T-helper 1 cell (primary cell): ENCODE measurements around the gene ERBB2.
A peak's percentile ranks its signal among the peaks of the same experiment; 100 is the strongest.

Source experiments
- DNase-seq, 5 donors: peaks; one replicate each; pipeline ENCODE4 v3.0.0-alpha.2; 2012 to 2020
- total RNA-seq, 4 donors: gene quantifications; one replicate each; lab custom pipeline; 2026; lab: John Stamatoyannopoulos, UW

The ERBB2 gene
- 2.6 to 6.9 (median 4.8) reads per million in 4 donors for total RNA-seq

DNA sequence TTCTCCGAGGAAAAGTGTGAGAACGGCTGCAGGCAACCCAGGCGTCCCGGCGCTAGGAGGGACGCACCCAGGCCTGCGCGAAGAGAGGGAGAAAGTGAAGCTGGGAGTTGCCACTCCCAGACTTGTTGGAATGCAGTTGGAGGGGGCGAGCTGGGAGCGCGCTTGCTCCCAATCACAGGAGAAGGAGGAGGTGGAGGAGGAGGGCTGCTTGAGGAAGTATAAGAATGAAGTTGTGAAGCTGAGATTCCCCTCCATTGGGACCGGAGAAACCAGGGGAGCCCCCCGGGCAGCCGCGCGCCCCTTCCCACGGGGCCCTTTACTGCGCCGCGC lies at the start of gene ERBB2:
Gene ERBB2 (plus strand): TSS at position 247 of the 330 bp plus-strand sequence. CDS start 175 bp downstream, outside the sequence.
- DNase-seq = no peak

DNA sequence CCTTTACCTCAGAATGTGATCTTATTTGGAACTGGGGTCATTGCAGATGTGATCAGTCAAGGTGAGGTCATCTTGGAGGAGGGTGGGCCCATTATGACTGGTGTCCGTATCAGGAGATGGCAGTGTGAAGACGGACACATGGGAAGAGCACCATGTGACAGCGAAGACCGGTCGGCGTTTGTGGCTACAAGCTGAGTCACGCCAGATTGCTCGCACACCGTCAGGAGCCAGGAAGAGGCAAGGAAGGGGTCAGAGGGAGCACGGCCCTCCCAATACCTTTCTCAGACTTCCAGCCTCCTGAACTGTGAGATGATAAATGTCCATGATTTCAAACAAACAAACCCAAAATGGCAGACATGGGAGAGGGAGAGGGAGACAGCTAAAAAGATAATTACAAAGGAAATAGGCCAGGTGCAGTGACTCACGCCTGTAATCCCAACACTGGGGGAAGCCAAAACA lies 49.7 kb upstream of the ERBB2 start:
- DNase-seq = no peak

DNA sequence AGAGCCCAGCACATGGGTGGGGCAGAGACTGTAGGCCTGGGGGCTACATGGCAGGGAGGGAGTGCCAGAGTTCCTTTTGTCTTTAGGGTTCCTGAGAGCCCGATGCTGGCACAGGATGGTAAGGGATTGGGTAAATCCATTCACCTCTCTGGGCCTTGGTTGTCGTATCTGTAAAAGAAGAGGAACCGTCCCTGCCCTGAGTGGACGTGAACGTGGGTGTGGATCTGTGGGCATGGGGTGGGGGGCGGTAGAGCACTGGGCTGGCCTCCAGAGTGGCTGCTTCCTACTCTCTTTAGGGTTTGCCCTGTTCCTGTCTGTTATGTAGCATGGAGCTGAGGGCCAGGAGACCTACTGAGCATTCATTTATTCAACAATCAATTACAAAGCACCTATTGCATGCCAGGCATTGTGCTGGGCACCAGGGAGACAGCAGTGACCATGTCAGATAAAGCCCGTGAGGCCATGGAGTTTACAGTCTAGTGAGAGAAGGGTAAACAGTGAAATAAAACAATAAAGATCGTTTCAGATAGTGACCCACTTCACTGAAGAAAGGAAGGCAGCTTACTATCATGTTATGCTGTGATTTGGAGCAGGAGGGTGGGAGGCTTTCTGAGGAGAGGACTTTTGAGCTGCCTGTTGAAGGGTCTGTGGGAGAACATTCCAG lies 47.8 kb upstream of the ERBB2 start:
- DNase-seq = no peak

DNA sequence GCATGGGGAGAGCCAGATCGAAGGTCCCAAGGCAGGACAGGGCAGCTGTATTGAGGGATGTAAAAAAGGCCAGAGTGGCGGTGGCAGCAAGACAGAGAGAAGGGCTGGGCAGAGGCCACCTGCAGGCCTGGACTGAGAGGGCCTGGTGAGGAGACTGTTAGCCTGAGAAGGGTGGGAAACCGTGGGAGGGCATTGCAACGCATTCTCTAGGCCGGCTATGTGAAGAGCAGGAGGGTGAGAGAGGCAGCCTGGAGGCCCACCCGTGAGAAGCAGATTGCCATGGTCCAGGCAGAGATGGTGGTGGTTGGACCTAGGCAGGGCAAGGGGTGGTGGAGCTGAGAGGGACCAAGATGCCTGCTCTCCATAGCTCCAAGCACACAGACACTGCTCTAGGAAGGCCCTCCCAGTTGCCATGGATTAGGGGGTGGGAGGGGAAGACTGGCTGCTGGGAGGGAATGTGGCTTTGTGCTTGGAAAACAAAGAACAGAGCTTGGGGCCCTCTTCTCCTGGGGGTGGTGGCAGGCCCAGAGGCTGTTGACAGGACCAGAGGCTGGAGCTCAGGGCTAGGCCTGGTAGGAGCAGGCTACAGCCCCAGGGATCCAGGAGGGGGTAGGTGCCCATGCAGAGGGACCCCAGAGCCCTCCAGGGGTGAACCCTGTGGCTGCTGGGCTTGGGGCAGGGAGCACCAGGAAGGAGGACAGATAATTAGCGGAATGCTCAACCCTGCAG lies 47.1 kb upstream of the ERBB2 start:
- DNase-seq = no peak

DNA sequence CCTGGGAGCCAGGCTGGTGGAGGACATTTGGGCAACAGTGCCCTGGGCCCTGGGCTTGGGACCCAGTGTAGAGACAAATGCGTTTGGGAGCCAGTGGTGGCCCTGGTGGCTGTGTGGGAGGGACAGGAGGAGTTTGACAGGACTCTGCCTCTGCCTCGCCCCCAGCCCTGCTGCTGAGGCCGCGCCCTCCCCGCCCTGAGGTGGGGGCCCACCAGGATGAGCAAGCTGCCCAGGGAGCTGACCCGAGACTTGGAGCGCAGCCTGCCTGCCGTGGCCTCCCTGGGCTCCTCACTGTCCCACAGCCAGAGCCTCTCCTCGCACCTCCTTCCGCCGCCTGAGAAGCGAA lies 46.6 kb upstream of the ERBB2 start:
- DNase-seq = no peak

DNA sequence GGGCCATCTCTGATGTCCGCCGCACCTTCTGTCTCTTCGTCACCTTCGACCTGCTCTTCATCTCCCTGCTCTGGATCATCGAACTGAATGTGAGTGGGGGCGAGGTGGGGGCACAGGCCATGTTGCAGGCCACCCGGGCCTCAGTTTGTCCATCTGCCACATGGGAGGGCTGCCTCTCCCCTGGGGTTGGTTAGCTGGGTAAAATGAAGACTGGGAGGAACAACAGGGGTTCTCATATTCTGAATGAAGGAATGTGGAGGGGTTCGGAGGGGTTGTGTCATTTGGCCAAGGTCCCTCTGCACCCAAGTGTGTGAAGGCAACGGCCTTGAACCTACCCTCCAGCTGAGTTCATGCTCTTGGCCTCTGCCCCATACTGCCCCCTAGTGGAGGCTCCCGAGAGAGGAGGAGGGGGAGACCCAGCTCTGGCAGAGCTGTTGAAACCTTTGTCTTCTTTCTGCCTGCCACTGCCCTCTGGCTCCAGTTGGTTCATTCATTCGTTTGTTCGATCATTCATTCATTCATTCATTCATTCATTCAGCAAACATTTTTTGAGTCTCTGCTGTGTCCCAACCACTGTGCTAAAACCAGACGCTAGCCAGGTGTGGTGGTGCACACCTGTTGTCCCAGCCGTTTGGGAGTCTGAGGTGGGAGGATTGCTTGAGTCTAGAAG lies 46.1 kb upstream of the ERBB2 start:
- peak; percentile 51 to 80 (median 67) for DNase-seq

DNA sequence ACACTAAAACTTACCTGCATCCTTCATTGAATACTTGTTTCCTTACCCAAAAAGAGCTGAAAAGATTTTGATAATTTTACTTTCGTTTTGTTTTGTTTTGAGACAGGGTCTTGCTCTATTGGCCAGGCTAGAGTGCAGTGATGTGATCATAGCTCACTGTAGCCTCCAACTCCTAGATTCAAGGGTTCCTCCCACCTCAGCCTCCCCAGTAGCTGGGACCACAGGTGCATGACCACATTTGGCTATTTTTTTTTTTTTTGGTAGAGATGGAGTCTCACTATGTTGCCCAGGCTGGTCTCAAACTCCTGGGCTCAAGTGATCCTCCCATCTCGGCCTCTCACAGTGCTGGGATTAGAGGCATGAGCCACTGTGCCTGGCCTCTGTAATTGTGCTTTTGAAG lies 44.8 kb upstream of the ERBB2 start:
- DNase-seq = no peak

DNA sequence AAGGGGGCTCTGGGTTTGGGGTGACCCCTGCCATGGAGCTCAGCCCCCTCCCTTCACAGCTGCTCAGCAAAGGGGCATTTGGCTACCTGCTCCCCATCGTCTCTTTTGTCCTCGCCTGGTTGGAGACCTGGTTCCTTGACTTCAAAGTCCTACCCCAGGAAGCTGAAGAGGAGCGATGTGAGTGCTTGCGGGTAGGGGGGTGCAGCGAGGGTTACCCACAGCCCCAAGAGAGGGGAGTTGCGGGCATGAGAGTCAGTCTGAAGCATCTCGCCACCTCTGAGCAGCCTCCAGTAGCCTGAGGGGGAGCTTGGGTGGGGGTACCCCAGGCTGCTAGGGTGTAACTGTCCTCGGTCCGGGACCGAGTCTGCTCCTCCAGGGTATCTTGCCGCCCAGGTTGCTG lies 41.5 kb upstream of the ERBB2 start:
- no peak for DNase-seq

DNA sequence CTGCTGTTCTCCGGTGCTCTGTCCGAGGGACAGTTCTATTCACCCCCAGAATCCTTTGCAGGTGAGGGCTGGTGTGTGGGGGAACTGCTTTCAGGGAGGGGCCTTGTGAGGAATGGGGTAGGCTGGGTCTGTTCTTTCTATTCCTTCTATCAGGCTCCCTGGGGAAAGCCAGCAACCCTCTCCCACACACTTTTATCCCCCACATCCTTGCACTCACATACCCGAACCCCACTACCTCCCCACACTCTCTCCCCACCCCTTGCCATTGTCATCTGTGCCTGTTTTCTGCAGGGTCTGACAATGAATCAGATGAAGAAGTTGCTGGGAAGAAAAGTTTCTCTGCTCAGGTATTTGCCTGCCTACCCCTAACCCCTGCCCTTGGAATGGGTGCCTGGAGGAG lies 41.1 kb upstream of the ERBB2 start:
- no peak for DNase-seq

DNA sequence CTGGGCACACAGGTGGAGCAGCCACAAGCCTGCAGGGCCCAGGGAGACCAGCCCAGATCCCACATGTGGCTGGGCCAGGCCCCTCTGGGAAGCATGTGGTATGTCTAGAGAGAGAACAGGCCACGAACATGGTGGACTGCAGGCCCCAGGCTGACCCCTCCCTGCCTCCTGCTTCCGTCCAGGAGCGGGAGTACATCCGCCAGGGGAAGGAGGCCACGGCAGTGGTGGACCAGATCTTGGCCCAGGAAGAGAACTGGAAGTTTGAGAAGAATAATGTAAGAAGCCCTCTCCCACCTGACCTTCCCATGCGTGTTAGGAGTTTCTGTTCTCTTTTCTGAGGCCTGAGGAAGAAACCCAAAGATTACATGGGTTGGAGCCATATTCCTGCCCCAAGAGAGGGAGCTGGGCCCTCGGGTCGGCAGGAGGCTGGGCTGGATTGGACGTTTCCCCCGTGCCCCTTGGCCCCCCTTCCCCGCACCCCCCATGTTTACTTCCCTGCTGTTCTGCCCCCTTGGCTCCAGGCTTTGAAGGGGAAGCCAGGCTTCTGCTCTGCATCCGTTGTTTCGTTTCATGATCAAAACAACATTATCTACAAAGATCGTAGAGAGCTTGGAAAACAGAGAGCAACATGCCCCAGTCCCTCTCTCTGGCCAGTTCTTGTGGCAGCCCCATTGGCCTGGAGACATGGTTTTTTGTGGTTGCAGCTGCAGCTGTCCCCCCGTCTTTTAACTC lies 40.4 kb upstream of the ERBB2 start:
- DNase-seq = no peak

DNA sequence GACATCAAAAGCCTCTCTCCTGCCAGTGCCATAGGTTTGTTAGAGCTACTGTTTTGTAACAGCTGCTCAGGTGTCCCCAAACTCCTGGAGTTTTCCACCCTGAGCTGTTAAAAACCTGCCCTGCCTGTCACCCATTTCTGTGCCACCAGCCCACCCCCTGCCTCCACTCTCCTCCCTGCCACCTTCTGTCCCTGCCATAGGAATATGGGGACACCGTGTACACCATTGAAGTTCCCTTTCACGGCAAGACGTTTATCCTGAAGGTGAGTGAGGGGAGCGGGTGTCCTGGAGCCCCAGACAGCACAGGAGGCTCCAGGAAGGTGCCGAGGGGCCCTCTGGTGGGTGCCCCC lies 39.9 kb upstream of the ERBB2 start:
- no peak for DNase-seq

DNA sequence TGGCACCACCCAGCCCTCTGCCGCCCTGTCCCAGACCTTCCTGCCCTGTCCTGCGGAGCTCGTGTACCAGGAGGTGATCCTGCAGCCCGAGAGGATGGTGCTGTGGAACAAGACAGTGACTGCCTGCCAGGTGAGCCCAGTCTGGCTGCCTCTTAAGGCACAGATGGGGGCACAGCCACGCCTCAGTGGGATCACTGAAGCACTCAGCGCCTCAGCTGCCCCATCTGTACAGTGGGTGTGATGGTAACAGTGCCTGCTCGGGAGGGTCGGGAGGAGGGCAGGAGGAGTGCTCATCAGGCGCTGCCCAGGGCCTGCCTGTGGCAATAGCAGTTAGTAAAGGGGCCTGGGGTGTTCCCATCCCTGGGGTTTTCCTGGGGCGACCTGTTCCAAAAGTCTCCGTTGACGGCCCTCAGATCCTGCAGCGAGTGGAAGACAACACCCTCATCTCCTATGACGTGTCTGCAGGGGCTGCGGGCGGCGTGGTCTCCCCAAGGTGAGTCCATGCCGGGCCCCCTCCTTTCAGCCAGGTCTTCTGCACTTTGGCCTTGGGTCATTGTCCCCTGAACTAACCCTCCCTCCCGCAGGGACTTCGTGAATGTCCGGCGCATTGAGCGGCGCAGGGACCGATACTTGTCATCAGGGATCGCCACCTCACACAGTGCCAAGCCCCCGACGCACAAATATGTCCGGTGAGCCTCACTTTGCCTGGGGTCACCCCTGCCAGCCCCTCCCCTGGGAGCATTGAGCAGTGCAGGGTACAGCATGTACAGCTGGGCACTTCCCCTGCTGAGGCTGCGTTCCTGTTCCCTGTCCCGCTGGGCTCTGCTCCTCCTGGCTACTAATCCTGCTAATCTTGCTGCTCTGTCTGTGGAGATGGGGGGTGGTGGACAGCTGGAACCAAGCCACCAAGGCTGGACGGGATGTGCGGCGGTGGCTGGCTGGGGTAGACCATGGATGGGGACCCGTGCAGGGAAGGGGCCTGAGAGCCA lies 39.2 kb upstream of the ERBB2 start:
- DNase-seq = no peak

DNA sequence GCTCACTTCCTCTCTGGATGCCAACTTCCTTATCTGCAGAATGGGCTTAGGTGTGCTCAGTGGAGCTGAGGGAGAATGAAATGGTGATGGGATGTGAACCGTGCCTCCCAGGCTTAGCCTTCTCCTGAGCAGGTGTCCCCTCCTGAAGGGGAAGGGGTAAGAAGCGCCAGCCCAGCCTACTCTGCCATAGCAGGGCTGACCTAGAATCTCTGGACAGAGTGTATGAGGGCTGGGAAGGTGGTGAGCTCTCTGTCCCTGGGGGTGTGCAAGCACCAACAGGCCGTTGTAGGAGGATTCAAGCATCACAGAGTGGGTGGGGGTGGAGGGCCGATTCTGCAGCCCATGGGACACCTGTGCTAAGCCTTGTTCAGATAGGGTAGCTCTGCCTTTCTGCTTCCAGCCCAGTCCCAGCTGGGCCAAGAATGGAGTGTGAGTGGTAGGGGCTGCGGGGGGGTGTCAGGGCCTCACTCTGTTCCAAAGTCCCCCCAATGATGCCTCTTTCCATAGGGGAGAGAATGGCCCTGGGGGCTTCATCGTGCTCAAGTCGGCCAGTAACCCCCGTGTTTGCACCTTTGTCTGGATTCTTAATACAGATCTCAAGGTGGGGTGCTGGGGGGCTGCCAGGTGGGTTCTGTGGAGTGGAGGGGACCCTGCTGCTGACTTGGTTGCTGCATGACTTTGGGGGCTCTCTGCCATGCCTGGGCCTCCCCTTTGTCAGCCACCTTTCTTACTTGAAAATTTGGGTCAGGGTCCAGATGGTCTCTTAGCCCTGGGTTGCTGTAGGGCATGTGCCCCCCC lies 37.9 kb upstream of the ERBB2 start:
- DNase-seq = no peak

DNA sequence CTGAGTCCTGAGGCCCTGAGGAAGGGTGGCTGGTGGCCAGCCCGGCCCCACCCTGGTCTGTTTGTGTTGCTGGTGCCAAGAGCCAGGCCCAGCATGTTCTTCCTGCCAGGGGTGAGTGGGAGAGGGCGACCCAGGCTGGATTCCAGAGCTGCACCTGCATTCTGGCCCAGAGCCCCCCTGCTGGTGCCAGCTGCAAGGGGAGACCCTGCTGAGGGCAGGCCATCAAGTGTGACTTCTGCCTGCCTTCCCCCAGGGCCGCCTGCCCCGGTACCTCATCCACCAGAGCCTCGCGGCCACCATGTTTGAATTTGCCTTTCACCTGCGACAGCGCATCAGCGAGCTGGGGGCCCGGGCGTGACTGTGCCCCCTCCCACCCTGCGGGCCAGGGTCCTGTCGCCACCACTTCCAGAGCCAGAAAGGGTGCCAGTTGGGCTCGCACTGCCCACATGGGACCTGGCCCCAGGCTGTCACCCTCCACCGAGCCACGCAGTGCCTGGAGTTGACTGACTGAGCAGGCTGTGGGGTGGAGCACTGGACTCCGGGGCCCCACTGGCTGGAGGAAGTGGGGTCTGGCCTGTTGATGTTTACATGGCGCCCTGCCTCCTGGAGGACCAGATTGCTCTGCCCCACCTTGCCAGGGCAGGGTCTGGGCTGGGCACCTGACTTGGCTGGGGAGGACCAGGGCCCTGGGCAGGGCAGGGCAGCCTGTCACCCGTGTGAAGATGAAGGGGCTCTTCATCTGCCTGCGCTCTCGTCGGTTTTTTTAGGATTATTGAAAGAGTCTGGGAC lies 37.1 kb upstream of the ERBB2 start:
- DNase-seq = no peak

DNA sequence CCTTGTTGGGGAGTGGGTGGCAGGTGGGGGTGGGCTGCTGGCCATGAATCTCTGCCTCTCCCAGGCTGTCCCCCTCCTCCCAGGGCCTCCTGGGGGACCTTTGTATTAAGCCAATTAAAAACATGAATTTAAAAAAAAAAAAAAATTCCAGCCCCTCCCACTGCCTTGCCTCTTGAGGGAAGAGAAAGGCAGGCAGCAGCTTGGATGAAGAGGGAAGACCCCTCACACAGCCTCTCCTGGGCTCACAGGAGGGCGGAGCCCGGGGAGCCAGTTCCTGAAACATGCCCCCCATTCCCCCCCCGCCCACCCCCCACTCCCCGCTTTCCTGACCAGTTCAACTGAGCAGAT lies 36.5 kb upstream of the ERBB2 start:
- no peak for DNase-seq

DNA sequence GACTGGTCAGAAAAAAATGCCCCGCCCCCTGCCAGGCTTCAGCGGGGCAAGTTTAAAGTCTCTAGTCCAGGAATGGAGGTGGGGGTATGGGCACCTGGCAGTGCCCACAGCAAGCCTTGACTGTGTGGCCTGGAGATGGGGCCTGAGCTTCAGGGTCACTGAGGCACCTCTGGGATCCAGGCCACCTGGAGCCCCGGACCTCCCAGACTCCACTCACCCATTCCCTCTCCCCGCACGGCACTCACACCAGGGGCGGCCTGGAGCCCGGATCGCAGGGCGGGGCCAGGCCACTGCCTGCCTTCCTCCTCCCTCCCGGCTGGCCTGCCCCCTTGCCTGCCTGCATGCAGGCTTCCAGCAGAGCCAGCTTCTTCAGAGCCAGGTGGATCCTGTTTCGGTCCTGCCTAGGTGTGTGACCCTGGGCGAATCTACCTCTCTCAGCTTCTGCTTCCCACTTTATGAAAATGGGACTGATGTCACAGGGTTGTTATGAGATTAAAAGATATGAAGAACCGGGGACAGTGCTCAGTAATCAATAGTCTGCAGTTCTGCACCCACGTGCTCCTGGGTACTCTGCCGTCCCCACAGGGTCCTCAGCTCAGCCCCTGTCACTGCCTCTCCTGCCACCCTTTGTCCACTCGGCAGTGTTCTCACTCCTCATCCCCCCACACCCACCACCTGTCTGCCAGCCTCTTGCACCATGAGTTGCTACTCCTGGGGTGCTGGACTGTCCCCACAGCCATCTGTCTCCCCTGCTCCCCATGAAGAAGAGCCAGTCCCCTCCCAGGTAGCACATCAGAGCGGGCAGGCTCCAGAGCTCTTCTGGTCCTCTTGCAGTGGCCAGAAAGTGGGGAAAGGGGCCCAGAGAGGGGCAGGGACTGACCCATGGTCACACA lies 35.9 kb upstream of the ERBB2 start:
- no peak for DNase-seq

DNA sequence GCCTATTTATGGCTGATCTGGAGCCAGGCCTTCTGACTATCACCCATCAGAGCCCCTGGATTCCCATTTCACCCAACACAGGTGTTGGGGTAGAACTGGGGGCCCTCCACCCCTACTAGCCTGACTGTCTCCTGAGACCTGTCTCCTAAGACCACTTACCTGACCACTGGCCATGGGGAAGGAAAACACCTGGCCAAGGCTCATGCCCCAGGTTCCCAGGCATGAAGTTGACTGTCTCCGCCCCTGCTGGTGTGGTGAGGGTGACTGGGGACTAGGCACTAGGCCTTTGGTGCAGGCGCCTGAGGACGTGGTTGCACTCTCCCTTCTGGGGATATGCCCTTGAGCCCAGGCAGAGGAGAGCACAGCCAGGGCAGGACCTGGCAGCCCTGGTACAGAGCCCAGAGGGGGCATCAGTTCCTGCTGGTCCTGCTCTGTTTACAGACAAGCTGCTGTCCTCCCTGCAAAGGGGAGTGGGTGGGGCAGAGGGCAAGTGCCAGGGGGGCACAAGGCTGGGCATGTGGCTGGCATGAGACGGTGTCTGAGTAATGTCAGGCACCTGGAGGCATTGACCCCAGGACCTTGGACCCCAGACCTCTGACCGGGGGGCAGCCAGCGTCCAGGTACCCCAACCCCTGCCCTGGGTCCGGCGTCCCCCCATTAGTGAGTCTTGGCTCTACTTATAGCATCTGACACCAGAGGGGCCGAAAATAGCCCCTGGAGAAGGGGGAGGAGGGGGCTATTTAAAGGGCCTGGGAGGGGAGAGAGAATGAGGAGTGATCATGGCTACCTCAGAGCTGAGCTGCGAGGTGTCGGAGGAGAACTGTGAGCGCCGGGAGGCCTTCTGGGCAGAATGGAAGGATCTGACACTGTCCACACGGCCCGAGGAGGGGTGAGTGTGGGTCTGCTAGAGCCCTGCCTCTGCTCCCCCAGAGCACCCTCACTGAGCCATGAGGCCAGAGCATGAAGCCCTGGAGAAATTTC lies 35.0 kb upstream of the ERBB2 start, which contains the start of gene TCAP:
Gene TCAP (plus strand): TSS at position 769 of the 981 bp plus-strand sequence. CDS start 11 bp downstream, at position 780.
- no peak for DNase-seq

DNA sequence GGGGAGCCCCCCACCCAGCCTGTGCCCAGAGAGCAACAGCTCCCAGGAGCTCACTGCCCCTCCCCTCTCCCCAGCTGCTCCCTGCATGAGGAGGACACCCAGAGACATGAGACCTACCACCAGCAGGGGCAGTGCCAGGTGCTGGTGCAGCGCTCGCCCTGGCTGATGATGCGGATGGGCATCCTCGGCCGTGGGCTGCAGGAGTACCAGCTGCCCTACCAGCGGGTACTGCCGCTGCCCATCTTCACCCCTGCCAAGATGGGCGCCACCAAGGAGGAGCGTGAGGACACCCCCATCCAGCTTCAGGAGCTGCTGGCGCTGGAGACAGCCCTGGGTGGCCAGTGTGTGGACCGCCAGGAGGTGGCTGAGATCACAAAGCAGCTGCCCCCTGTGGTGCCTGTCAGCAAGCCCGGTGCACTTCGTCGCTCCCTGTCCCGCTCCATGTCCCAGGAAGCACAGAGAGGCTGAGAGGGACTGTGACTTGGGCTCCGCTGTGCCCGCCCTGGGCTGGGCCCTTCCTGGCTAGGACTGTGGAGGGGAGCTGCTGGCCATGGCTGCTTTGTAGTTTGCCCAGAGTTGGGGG lies 34.1 kb upstream of the ERBB2 start:
- no peak for DNase-seq
